Measurements from ENCODE around the gene GJB2. TPM values are rescaled to one million over a fixed set of nuclear protein-coding genes. Genes with fewer than 3 reads are reported as not detected.

GJB2 gene
- total RNA-seq, 4 donors from 2014 or later = 0.54 to 57.5 (median 5.6) TPM

GRCh38 chr13:20193162-20193906 is 596 bp upstream of the GJB2 start:
- Histone ChIP-seq H3K4me3 (peak overlapping the region; percentile 10 to 64), H3K27me3 (peaks cover 76% of the 10 kb centered on the region), H3K4me1 (peaks cover 0 to 34% (median 13%) of the 10 kb centered on the region in 3 donors), H3K9me3 (no peaks in the 10 kb centered on the region), H3K36me3 (no peaks in the 10 kb centered on the region), H3K27ac (no peak overlapping the region)
- ATAC-seq = no peak
- whole genome bisulfite sequencing, 2 donors (ENCODE audit: low coverage in 1 of 2) = 0% methylated on average over 1 to 4 of the region's 53 CpGs
- TF ChIP-seq POLR2AphosphoS5 (IDR thresholded peaks at IDR 0.05) (no peak), CTCF (IDR thresholded peaks at IDR 0.05) (no peak), POLR2A (IDR thresholded peaks at IDR 0.05) (no peak), EP300 (IDR thresholded peaks at IDR 0.05) (no peak)

GRCh38 chr13:20192158-20192835 is 441 bp downstream of the GJB2 start:
- H3K27me3 ChIP-seq = peaks cover 76% of the 10 kb centered on the region
- H3K9me3 ChIP-seq = no peaks in the 10 kb centered on the region
- peak overlapping the region; percentile 10 to 64 for H3K4me3 ChIP-seq
- no peaks in the 10 kb centered on the region for H3K36me3 ChIP-seq
- ATAC-seq = peak; percentile 17
- H3K27ac ChIP-seq = peak overlapping the region in 1 of 4 donors; percentile 38
- 0% methylated on average over 2 to 6 of the region's 73 CpGs for WGBS, 2 donors (ENCODE audit: low coverage in 1 of 2)
- peaks cover 0 to 34% (median 13%) of the 10 kb centered on the region in 3 donors for H3K4me1 ChIP-seq
- TF ChIP-seq POLR2A (IDR thresholded peaks at IDR 0.05) (no peak), EP300 (IDR thresholded peaks at IDR 0.05) (no peak), CTCF (IDR thresholded peaks at IDR 0.05) (no peak), POLR2AphosphoS5 (IDR thresholded peaks at IDR 0.05) (no peak)

- Histone ChIP-seq H3K27me3 (peaks cover 73% of the 10 kb centered on the region), H3K27ac (no peak overlapping the region), H3K4me3 (peak overlapping the region in 1 of 2 donors; percentile 64), H3K4me1 (peaks cover 0 to 31% (median 13%) of the 10 kb centered on the region in 3 donors), H3K36me3 (no peaks in the 10 kb centered on the region), H3K9me3 (no peaks in the 10 kb centered on the region)
- 76 to 83% methylated on average over 1 to 9 of the region's 24 CpGs for WGBS, 2 donors (ENCODE audit: low coverage in 1 of 2)
- TF ChIP-seq EP300 (IDR thresholded peaks at IDR 0.05) = no peak
- TF ChIP-seq POLR2A (IDR thresholded peaks at IDR 0.05) = no peak
- TF ChIP-seq CTCF (IDR thresholded peaks at IDR 0.05) = no peak
- TF ChIP-seq POLR2AphosphoS5 (IDR thresholded peaks at IDR 0.05) = no peak
- ATAC-seq = no peak
Observed at GRCh38 chr13:20191311-20192157, 1.2 kb downstream of the GJB2 start.

GRCh38 chr13:20190481-20191310 is 2.0 kb downstream of the GJB2 start:
- TF ChIP-seq CTCF (IDR thresholded peaks at IDR 0.05) (no peak), POLR2A (IDR thresholded peaks at IDR 0.05) (no peak), EP300 (IDR thresholded peaks at IDR 0.05) (no peak), POLR2AphosphoS5 (IDR thresholded peaks at IDR 0.05) (no peak)
- Histone ChIP-seq H3K27ac (no peak overlapping the region), H3K4me1 (peaks cover 0 to 31% (median 13%) of the 10 kb centered on the region in 3 donors), H3K9me3 (no peaks in the 10 kb centered on the region), H3K4me3 (no peak overlapping the region), H3K36me3 (no peaks in the 10 kb centered on the region), H3K27me3 (peaks cover 67% of the 10 kb centered on the region)
- ATAC-seq = no peak
- WGBS, 2 donors (ENCODE audit: low coverage in 1 of 2) = 75 to 87% methylated on average over 7 to 11 of the region's 16 CpGs

All from gastroesophageal sphincter (tissue), 4 donors.